ENCODE results near the gene FAM76A.
"Not testable (repeated sequence)": the region's sequence is repeated elsewhere in the genome, so short reads cannot be mapped to it uniquely, and the experiment has no call there.

Gene FAM76A

DNA sequence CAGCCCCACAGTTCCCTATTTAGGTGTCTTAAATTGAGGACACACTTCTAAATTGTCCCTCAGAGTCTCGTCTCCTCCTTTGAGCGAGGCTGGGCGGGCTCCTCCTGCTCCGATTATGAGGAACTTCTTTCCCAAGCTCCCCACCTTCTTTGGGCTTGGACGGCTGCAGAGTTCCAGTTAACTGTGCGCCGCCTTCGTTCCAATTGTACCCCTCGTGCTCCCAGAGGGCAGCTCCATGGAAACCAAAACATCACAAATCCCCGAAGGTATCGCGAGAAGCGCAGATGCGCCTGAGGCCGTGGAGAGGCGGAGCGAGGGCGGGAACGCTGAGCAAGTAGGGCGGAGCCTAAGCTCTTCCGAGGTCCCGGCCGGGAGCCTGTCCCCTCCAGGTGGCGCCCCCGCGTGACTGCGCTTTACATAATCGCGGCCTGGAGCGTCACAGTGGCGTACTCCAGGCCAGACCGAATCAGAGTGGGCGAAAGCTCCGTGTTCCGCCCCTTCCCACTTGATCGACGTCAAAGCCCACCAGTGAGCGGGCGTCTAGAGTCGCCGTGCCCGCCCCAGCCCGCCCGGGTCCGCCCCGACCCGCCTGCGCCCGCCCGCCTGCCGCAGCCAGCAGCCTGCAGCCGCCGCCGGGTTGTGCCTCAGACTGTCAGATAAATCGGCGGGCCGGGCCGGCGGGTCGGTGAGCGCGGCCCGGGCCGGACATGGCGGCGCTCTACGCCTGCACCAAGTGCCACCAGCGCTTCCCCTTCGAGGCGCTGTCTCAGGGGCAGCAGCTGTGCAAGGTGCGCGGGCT lies at the start of gene FAM76A:
FAM76A (plus strand) TSS at position 588 of the 799 bp plus-strand sequence; CDS start at position 708, 120 bp downstream.
- DNase-seq = peak; percentile 99

DNA sequence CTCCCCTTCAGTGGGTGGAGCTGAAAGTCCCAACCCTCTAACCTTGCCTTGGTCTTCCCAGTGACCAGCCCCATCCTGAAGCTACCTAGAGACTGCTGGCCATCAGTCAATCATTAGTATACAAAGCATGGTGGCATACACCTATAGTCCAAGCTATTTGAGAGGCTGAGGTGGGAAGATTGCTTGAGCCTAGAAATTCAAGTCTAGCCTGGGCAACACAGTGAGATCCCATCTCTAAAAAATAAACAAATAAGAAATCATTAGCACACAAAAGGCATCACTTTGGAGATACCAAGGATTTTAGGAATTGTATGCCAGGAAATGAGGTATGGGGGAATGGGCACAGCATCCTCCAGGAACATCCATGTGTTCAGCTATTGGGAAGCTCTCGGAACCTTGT lies 49.4 kb upstream of the FAM76A start:
- DNase-seq = no peak

DNA sequence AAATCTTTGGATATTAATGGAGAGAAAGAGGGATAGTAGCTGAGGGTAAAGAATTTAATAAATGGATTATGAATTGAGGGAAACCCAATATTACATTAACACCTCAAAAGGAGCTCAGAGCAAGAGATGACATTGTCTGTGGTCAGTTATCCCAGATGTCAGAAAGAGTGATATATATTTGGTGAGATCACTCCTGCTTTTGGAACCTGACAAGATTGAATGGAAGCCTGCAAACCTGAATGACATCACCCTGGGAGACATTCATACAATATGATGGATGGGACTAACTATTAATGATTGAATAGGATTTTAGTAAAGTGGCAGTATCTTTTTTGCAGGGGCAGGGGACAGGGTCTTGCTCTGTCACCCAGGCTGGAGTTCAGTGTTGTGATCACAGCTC lies 47.0 kb upstream of the FAM76A start:
- DNase-seq = no peak

DNA sequence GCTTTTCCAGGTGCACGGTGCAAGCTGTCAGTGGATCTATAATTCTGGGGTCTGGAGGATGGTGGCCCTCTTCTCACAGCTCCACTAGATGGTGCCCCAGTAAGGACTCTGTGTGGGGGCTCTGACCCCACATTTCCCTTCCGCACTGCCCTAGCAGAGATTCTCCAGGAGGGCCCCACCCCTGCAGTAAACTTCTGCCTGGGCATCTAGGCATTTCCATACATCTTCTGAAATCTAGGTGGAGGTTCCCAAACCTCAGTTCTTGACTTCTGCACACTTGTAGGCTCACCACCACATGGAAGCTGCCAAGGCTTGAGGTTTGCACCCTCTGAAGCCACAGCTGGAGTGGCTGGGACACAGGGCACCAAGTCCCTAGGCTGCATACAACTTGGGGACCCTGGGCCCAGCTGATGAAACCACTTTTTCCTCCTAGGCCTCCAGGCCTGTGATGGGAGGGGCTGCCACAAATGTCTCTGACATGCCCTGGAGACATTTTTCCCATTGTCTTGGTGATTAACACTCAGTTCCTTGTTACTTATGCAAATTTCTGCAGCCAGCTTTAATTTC lies 45.5 kb upstream of the FAM76A start:
- DNase-seq = not testable (repeated sequence)

DNA sequence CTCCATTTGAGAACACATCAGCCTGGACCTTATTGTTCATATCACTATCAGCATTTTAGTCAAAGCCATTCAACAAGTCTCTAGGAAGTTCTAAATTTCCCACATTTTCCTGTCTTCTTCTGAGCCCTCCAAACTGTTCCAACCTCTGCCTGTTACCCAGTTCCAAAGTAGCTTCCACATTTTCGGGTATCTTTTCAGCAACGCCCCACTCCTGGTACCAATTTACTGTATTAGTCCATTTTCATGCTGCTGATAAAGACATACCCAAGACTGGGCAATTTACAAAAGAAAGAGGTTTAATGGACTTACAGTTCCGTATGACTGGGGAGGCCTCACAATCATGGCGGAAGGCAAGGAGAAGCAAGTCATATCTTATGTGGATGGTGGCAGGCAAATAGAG lies 44.2 kb upstream of the FAM76A start:
- not testable (repeated sequence) for DNase-seq

DNA sequence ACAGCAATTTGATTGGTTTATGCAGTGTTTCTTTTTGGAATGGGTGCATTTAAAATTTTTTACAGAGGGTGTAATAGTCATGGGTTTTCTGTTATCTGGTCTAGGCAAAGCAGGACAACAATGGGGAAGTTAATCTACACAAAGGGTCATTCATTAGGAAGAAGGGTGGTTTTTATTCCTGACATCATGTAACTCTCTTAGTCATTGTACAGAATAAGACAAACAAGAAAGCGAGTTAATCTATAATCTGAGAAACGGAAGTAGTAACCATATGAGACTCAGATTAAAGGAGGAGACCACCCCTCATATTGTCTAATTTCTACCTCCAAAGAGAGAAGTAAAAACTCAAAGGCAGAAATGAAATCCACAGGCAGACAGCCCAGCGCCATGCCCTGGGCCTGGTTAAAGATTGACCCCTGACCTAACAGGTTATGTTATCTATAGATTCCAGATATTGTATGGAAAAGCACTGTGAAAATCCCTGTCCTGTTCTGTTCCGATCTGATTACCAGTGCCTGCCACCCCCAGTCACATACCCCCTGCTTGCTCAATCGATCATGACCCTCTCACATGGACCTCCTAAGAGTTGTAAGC lies 43.3 kb upstream of the FAM76A start:
- no peak for DNase-seq

DNA sequence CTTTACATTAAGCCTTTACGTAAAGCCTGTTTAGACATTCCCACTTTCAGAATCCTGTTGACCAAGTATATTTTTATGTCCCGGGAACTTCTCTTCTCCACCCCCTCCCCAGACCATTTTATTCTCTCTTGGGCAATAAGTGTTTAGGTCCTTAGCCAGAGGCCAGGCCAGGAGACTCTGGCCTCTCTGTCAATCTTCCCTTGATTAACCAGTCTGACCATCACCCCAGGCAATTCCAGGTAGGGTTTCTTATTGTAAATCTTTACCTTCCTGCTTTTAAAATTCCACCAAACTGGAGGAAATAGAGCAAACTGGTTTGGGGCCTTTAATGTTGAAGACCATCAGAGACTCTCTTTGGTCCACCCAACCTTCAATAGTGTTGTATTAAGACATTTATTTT lies 41.6 kb upstream of the FAM76A start:
- no peak for DNase-seq

DNA sequence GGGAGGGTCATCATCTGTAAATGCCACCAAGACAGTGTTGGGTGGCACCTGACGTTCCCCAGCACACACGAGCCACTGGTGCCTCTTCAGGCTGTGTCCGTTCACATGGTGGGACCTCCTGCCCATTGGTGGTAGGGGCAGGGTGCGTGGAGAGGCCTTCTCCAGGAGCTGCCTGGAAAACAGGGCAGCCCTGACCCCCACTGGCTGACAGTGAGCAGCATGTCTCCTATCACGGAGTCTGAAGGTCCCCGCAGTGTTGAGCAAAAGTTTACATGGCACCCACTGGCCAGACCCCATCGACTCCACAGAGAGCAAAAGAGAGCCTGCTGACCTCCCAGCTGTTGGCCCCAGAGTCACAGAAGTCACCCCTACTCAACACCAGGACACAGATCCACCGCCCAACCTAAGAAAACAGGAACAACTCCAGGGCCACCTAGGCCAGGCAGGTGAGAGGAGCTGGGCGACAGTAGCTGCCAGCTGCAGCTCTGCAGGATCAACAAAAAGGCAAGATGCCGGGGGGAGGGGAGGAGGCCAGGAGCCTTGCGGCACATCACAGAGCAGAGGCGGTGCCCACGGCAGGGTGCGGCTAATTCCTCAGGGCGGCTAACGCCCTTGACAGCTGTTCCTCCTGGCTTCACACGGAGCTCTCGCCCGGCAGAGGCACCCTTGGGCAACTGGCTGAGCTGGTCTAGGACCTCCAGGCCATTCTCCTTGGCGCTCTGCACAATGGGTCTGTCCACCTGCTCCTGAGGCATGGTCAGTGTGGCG lies 39.4 kb upstream of the FAM76A start:
- no peak for DNase-seq

DNA sequence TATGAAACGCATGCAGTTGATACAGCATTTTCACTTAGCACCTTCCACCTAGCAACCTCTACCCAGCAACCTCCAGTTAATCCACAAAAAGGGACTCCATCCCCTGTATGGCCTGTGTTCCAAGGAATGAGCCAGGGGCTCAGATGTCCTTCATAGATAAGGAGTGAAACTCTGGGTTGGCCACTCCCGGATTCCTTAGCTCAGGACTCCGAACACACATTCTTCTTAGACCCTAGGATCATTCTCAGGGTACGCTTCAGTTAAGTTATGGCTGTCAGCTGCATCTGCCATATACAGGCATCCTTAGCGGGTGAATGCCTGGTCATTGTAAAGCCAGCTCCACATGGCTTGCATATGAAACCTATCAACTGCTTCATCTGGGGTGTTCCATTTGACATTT lies 37.9 kb upstream of the FAM76A start:
- no peak for DNase-seq

DNA sequence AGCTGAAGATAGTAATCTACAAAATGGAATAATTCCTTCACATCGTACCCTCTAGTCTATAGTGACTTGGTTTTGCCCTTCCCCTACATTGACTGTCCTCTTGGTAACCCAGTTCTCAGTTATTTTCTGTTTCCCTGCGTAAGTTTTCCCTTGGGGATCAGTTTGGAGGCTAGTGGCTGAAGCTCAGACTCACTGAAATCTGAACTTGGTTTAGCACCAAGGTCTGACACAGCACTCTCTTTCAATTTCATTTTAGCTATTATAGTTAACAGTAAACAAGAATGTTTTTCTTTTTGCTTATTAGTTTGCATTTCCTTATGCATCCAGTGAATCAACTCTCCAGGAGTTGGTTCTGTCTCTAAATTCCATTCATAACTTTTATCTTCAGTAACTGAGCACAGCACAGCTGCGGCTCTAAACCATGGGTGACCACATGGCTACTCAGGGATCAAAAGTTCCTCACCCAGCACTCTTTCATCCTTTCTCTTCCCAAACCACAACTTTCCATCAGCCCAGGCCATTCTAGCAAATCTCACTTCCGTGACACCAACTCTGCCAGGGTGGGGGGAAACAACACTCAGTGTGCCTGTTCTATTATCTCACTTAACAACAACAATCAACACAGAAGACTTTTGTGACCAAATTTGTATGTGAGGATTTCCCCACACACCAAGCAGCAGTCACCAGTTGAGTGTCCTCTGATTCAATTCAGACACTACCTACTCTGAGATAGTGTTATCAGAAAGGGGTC lies 36.2 kb upstream of the FAM76A start:
- no peak for DNase-seq

DNA sequence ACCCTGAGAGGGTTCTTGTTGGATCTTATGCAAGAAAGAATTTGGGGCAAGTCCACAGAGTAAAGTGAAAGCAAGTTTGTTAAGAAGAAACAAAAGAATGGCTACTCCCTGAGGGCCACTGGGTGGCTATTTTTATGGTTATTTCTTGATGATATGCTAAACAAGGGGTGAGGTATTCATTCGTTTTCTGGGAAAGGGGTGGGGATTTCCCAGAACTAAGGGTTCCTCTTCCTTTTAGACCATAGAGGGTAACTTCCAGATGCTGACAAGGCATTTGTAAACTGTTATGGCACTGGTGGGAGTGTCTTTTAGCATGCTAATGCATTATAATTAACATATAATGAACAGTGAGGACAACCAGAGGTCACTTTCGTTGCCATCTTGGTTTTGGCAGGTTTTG lies 35.6 kb upstream of the FAM76A start:
- no peak for DNase-seq

DNA sequence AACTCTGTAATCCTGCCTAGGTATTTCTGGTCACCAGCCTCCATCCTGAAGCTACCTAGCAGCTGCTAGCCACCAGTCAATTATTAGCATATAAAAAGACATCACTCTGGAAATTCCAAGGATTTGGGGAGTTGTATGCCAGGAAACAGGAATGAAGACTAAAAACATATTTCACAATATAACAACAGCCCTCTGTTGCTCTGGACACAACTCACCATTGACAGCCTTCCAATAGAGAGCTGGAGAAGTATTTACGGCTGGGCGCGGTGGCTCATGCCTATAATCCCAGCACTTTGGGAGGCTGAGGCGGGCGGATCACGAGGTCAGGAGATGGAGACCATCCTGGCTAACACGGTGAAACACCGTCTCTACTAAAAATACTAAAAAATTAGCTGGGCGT lies 28.9 kb upstream of the FAM76A start:
- DNase-seq = not testable (repeated sequence)

DNA sequence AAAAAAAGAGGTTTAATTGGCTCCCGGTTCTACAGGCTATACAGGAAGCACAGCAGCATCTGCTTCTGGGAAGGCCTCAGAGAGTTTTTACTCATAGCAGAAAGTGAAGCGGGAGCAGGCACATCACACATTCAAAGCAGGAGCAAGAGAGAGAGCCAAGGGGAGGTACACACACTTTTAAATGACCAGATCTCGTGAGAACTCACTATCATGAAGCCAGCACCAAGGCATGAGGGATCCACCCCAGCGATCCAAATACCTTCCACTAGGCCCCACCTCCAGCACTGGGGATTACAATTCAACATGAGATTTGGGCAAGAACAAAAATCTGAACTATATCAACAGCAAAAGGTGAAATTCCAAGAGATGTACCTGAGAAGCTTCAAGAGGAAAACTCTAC lies 20.8 kb upstream of the FAM76A start:
- no peak for DNase-seq

DNA sequence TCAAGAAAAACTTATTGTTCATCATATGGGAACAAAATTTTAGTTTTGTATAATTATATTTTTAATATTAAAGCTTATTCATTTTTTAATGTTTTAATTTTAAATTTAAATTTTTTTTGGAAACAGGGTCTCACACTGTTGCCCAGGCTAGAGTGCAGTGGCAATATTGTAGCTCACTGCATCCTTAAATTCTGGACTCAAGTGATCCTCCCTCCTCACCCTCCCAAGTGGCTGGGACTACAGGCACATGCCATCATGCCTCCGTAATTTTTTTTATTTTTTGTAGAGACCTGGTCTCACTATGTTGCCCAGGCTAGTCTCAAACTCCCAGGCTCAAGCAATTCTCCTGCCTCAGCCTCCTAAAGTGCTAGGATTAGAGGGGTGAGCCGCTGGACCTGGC lies 20.2 kb upstream of the FAM76A start:
- no peak for DNase-seq

DNA sequence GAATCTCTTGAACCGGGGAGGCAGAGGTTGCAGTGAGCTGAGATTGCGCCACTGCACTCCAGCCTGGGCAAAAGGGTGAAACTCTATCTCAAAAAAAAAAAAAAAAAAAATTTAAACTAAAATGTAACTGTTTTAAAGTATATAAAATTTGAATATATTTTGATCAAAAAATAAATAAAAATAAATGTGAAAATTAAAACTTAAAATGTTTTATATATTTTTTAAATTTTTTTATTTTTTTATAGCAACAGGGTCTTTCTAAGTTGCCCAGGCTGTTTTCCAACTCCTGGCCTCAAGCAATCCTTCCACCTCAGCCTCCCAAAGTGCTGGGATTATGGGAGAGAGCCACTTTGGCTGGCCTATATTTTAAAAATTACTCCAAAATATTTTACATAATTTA lies 15.2 kb upstream of the FAM76A start:
- DNase-seq = no peak

DNA sequence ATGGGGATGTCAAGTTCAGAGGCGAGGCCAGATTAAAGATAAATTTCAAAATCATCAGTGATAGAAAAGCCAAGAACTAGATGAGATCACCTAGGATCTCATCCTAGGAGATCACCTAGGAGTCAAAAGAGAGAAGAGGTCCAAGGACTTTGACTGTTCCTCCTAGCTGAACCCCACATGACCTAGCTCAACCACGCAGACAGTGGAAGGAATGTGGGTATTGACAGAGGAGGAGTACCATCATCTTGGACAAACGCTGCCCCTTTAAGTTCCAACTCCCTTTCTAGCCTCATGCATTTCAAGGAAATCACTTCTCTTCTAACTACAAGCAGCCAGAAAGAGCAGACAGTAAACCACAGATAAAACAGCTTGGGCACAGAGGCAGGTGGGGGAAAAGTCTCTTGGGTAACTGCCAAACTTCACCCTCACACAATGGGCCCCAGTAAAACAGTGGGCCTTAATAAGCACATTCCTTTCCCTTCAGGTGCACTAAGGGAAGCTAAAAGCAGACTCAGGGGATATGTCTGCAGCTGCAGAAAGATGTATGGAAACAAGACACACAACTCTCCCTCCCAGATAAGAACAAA lies 12.5 kb upstream of the FAM76A start:
- no peak for DNase-seq

DNA sequence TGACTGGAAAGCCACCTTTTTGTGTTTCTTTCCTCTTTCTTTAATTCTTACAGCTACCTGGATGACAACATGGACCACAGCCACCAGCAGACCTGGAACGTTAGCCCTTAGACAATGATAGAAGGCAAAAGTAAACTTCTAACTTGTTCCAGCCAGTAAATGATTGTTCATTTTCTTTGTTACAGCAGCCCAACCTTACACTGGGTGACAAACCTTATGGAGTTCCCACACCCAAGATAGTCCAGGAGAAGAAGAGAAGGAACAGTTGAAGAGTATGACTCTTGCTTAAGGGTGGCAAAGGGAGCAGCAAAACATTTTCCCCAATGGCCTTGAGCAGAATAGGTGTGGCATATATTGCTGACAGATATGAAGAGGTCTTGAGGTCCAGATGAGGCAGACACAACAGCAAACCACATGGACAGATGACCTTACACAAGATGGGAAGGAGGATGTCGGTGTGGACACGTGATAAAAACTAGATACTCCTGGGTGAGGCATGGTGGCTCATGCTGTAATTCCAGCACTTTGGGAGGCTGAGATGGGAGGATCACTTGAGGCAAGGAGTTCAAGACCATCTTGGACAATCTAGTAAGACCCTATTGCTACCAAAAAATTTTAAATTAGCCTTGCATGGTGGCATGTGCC lies 11.8 kb upstream of the FAM76A start:
- DNase-seq = no peak

DNA sequence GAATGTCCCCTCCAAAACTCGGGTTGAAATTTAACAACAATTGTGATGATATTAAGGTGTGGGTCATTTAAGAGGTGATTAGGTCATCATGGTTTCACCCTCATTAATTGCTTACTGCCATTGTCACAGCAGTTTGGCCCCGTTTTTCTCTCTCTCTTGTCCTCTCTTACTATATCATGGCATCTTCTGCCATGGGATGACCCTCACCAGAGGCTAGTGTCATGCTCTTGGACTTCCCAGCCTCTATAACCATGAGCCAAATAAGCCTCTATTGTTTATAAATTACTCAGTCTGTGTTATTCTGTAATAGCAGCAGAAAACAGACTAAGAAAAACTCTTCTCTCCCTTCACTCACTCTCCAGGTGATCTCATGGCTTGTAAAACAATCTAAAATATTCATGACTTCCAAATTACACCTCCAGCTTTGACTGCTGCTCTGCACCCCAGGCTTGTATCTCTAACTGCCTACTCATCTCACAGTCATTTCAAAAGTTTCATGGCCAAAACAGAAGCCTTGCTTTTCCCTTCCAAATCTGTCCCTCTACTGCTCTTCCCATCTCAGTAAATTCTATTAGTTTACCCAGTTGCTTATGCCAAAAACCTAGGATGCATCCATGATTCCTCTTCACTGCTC lies 9.4 kb upstream of the FAM76A start:
- DNase-seq = no peak

DNA sequence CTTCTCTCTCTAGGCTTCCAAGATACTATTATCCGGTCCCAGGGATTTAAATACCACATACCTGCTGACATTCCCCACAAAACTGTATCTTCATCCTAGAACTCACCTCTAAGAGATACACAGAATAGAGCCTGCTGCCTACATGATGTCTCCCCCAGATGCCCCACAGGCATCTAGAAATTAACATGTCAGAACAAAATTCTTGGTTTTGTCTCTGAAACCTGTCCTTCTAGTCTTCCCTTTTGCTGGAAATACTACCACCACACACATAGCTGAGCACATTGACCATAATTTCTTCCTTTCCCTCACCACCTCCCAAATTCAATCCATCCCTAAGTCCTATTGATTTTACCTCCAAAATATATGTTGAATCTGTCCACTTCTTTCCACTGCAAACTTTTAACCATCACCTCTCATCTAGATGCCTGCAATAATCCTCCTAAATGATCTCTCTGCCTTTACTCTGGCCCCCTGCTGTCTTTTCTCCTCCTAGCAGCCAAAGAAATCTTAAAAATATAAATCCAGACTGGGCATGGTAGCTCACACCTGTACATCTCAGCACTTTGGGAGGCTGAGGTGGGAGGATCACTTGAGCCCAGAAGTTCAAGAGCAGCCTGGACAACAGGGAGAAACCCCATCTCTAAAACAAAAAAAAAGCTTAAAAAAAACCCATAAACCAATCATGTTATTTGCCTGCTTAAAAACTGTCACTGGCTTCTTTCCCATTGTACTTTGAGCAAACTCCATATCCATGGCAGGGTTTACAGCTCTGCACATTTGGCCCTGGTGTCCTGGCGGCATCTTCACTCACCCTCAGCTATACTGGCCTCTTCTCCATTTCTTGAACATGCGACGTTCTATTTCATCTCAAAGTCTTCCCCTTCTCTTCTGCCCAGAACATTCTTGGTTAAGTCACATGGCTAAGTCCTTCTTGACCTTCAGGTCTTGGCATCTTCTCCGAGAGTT lies 6.2 kb upstream of the FAM76A start:
- DNase-seq = no peak

DNA sequence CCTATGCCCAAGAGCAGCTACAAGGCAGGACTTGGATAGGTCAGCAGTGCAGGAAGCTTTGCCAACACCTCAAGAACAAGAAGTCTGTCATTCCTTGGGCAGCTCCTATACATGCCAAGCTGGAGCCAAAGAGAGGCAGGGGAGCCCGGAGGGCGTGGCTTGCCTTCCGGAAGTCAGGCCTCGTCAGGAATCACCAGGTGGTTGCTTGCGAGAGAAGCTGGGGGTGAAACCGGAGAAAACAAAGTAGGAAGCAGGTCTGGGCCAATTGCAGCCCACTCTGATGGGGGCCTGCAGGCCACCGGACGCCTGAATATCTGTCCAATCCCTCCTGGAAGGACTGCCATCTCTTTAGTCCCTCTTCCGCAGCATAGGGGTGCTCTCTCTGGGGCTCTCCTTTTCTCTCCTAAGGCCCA lies 794 bp upstream of the FAM76A start:
- DNase-seq = no peak
